ENCODE results near the gene ETV6.

Gene ETV6

DNA sequence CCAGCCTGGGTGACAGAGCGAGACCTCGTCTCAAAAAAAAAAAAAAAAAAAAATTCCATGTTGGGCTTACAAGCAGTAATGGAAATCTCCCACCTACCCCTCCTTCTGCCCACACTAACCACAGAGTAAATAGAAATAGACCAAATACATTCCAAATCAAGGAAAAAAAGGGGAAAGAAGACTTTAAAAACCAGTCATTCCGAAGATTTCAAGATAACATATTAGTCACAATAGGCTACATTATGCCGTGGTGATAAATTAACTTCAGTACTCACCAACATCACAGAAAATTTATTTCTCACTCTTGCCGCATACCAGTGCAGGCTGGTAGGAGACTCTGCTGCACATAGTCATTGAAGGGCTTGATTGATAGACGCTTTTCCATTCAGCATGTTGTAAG is 15.5 kb upstream of the ETV6 start:
- TF ChIP-seq, protein P1, sequence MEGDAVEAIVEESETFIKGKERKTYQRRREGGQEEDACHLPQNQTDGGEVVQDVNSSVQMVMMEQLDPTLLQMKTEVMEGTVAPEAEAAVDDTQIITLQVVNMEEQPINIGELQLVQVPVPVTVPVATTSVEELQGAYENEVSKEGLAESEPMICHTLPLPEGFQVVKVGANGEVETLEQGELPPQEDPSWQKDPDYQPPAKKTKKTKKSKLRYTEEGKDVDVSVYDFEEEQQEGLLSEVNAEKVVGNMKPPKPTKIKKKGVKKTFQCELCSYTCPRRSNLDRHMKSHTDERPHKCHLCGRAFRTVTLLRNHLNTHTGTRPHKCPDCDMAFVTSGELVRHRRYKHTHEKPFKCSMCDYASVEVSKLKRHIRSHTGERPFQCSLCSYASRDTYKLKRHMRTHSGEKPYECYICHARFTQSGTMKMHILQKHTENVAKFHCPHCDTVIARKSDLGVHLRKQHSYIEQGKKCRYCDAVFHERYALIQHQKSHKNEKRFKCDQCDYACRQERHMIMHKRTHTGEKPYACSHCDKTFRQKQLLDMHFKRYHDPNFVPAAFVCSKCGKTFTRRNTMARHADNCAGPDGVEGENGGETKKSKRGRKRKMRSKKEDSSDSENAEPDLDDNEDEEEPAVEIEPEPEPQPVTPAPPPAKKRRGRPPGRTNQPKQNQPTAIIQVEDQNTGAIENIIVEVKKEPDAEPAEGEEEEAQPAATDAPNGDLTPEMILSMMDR (IDR thresholded peaks at IDR 0.05), result no peak
- Histone ChIP-seq H3K27me3 (no peaks in the 10 kb centered on the region), H3K9me3 (no peaks in the 10 kb centered on the region), H3K27ac (no peak overlapping the region), H3K4me3 (ENCODE audit: low read depth in 1 of 2, low read length in 1 of 2) (no peak overlapping the region), H3K36me3 (no peaks in the 10 kb centered on the region), H3K4me1 (ENCODE audit: control insufficient read depth in 1 of 2, insufficient read depth in 1 of 2, low read depth in 1 of 2, low read length in 1 of 2) (no peaks in the 10 kb centered on the region)

DNA sequence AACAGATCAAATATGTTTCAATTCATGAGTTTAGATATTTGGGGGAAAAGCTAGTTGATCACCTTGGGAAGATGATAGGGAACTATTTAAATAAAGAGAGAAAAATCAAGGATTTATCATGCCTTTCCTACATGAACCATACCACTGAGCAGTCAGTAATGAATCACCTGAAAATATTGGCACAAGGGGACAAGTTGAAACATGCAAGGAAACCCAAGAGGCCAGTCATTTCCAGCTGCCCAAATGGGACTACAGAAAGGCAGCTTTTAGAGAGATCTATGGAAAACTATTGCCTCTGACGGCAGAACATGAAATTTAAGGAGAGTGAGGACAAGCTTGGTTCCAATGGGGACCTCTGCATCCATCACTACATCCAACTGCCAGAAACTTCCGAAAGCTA is 14.1 kb upstream of the ETV6 start:
- H3K27ac ChIP-seq, result no peak overlapping the region
- TF ChIP-seq, protein P1 (IDR thresholded peaks at IDR 0.05), result no peak
- no peaks in the 10 kb centered on the region for H3K9me3 ChIP-seq
- H3K4me1 ChIP-seq (ENCODE audit: control insufficient read depth in 1 of 2, insufficient read depth in 1 of 2, low read depth in 1 of 2, low read length in 1 of 2), result no peaks in the 10 kb centered on the region
- no peaks in the 10 kb centered on the region for H3K36me3 ChIP-seq
- no peak overlapping the region for H3K4me3 ChIP-seq (ENCODE audit: low read depth in 1 of 2, low read length in 1 of 2)
- H3K27me3 ChIP-seq, result no peaks in the 10 kb centered on the region

DNA sequence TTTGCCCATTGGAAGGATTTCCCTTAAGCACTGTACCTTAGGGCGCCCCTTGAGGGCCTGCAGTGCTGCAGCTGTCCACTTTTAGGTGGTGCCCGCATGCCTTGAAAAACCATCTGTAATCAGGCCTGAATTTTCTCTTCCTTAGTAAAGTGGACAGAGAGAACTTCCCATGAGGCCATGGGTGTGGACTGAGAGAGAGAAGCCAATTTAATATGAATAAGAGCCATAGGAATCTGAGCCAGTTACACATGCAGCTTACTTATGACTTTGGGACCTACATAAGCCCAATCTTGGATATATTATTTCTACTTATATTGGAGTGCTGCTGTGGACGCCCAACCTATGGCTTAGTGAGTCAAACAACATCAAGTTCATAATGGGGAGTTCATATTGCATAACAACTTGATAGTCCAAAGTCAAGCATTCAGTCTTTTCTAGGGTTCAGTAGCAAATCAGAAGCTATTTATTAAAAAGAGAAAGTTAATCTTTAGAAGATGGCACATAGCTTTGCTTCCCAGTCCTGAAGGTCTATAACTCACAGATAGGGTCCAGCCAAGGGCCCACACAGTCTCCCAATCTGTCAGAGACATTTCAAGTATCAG is 11.1 kb upstream of the ETV6 start:
- Histone ChIP-seq H3K4me3 (ENCODE audit: low read depth in 1 of 2, low read length in 1 of 2) (no peak overlapping the region), H3K27me3 (no peaks in the 10 kb centered on the region), H3K9me3 (no peaks in the 10 kb centered on the region), H3K36me3 (no peaks in the 10 kb centered on the region), H3K4me1 (ENCODE audit: control insufficient read depth in 1 of 2, insufficient read depth in 1 of 2, low read depth in 1 of 2, low read length in 1 of 2) (no peaks in the 10 kb centered on the region), H3K27ac (no peak overlapping the region)
- TF ChIP-seq, protein P1 (IDR thresholded peaks at IDR 0.05), result no peak

DNA sequence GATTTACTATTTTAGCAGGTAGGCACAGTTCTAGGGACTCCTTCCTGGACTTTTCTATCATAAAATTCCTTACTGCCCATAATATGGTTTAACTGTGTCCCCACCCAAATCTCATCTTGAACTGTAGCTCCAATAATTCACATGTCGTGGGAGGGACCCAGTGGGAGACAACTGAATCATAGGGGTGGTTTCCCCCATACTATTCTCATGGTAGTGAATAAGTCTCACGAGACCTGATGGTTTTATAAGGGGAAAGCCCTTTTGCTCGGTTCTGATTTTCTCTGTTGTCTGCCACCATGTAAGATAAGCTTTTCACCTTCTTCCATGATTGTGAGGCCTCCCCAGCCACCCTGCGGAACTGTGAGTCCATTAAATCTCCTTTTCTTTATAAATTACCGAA is 10.0 kb upstream of the ETV6 start:
- H3K27ac ChIP-seq, result no peak overlapping the region
- no peaks in the 10 kb centered on the region for H3K9me3 ChIP-seq
- TF ChIP-seq, protein P1 (IDR thresholded peaks at IDR 0.05), result no peak
- no peaks in the 10 kb centered on the region for H3K4me1 ChIP-seq (ENCODE audit: control insufficient read depth in 1 of 2, insufficient read depth in 1 of 2, low read depth in 1 of 2, low read length in 1 of 2)
- H3K36me3 ChIP-seq, result no peaks in the 10 kb centered on the region
- no peaks in the 10 kb centered on the region for H3K27me3 ChIP-seq
- no peak overlapping the region for H3K4me3 ChIP-seq (ENCODE audit: low read depth in 1 of 2, low read length in 1 of 2)

DNA sequence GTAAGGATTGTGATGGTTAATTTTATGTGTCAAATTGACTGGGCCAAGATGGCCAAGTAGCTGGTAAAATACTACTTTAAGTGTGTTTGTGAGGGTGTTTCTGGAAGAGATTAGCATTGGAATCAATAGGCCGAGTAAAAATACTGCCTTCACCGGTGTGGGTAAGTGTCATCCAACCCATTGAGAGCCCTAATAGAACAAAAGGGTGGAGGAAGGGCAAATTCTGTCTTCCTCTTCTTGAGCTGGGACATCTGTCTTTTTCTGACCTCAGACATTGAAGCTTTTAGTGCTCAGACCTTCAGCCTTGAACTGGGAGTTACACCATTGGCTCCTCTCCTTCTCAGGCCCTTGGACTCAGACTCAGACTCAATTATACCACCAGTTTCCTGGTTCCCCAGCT is 8.0 kb upstream of the ETV6 start:
- no peaks in the 10 kb centered on the region for H3K36me3 ChIP-seq
- no peak overlapping the region for H3K27ac ChIP-seq
- H3K27me3 ChIP-seq, result no peaks in the 10 kb centered on the region
- H3K4me1 ChIP-seq (ENCODE audit: control insufficient read depth in 1 of 2, insufficient read depth in 1 of 2, low read depth in 1 of 2, low read length in 1 of 2), result no peaks in the 10 kb centered on the region
- H3K4me3 ChIP-seq (ENCODE audit: low read depth in 1 of 2, low read length in 1 of 2), result no peak overlapping the region
- no peaks in the 10 kb centered on the region for H3K9me3 ChIP-seq
- TF ChIP-seq, protein P1 (IDR thresholded peaks at IDR 0.05), result no peak

DNA sequence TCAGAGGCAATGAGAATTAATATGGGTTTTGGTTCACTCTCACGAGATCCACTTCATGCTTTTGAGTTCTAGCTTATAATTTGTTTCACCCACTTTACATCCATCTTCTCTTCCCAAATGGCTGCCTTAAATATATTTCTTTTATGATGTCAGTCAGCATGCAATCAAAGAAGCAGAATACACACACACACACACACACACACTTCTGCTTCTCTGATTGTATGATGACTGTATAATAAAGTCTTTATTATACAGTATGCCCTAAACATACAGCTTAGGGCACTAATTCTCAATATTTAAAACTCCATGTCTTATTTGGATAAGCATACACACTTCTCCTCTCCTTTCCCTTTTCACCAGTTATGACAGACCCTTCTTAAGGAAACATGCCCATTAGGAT is 6.7 kb upstream of the ETV6 start:
- no peaks in the 10 kb centered on the region for H3K9me3 ChIP-seq
- no peaks in the 10 kb centered on the region for H3K4me1 ChIP-seq (ENCODE audit: control insufficient read depth in 1 of 2, insufficient read depth in 1 of 2, low read depth in 1 of 2, low read length in 1 of 2)
- H3K27ac ChIP-seq, result no peak overlapping the region
- TF ChIP-seq, protein P1 (IDR thresholded peaks at IDR 0.05), result no peak
- H3K36me3 ChIP-seq, result no peaks in the 10 kb centered on the region
- no peak overlapping the region for H3K4me3 ChIP-seq (ENCODE audit: low read depth in 1 of 2, low read length in 1 of 2)
- no peaks in the 10 kb centered on the region for H3K27me3 ChIP-seq
